ENCODE results near the gene ANTXR1.

The ANTXR1 gene

GRCh38 chr2:69033461-69034095 lies 20.6 kb downstream of the ANTXR1 start:
- no peak for TF ChIP-seq ZNF274 (IDR thresholded peaks at IDR 0.05; ENCODE audit: low read depth, low read length)
- no peak overlapping the region for H3K4me3 ChIP-seq (ENCODE audit: low read length)

- no peak for TF ChIP-seq ZNF274 (IDR thresholded peaks at IDR 0.05; ENCODE audit: low read depth, low read length)
- H3K4me3 ChIP-seq (ENCODE audit: low read length): no peak overlapping the region
Observed at GRCh38 chr2:69034122-69034521, 21.1 kb downstream of the ANTXR1 start.

GRCh38 chr2:69034845-69035244 lies 21.9 kb downstream of the ANTXR1 start:
- no peak overlapping the region for H3K4me3 ChIP-seq (ENCODE audit: low read length)
- no peak for TF ChIP-seq ZNF274 (IDR thresholded peaks at IDR 0.05; ENCODE audit: low read depth, low read length)

DNA sequence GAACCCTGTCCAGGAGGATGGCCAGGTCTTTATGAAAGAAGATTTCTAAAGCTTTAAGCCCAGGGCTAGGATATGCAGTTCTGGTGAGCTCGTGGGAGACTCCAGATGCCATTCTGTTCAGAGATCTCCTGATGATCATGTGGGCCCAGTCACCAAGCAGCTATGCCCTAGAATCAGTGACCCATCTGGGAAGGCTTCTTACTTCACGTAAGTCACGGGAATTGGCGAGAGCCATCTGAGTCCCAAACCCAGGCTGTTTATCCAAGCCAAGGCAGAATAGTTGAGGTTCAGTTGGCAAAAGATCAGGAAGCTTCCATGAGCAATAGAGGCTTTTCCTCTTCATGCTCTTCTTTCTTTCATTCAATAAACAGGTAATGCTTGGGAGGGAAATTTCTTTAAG lies 23.9 kb downstream of the ANTXR1 start:
- no peak overlapping the region for H3K4me3 ChIP-seq (ENCODE audit: low read length)
- no peak for TF ChIP-seq ZNF274 (IDR thresholded peaks at IDR 0.05; ENCODE audit: low read depth, low read length)

DNA sequence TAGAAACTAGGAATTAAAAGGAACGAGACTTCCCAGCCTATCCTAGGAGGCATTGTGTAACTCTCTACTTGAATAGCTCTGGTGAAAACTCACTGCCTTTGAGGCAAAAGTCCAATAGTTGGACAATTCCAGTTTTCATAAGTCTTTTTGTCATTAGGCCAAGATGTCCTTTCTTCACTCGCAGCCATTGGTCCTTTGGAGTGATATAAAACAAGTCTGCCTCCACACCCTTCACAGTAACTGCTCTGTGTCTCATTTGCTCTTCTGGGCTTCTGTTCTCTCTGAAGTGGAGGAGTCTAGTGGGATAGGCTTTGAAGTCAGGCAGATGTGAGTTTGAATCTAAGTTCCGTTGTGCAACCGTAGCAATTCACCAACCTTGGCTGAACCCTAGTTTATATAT lies 28.2 kb downstream of the ANTXR1 start:
- TF ChIP-seq ZNF274 (IDR thresholded peaks at IDR 0.05; ENCODE audit: low read depth, low read length): no peak
- no peak overlapping the region for H3K4me3 ChIP-seq (ENCODE audit: low read length)

GRCh38 chr2:69043736-69044400 lies 30.9 kb downstream of the ANTXR1 start:
- TF ChIP-seq ZNF274 (IDR thresholded peaks at IDR 0.05; ENCODE audit: low read depth, low read length): no peak
- H3K4me3 ChIP-seq (ENCODE audit: low read length): no peak overlapping the region

GRCh38 chr2:69046221-69046662 lies 33.3 kb downstream of the ANTXR1 start:
- no peak overlapping the region for H3K4me3 ChIP-seq (ENCODE audit: low read length)
- TF ChIP-seq ZNF274 (IDR thresholded peaks at IDR 0.05; ENCODE audit: low read depth, low read length): no peak

- no peak for TF ChIP-seq ZNF274 (IDR thresholded peaks at IDR 0.05; ENCODE audit: low read depth, low read length)
- H3K4me3 ChIP-seq (ENCODE audit: low read length): no peak overlapping the region
Observed at GRCh38 chr2:69047625-69048145, 34.7 kb downstream of the ANTXR1 start.

DNA sequence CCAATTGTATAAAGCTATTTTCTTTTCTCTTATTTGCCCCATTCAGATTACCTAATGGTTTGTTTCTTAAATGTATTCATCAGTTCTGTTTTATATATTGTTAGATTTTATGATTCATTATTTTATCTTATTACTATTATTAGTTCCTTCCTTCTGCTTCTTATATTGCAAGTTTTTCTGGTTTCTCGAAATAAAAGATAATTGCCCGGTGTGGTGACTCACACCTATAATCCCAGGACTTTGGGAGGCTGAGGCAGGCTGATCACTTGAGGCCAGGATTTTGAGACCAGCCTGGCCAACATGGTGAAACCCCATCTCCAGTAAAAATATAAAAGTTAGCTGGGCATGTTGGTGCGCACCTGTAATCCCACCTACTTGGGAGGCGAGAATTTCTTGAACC lies 37.8 kb downstream of the ANTXR1 start:
- no peak for TF ChIP-seq ZNF274 (IDR thresholded peaks at IDR 0.05; ENCODE audit: low read depth, low read length)
- no peak overlapping the region for H3K4me3 ChIP-seq (ENCODE audit: low read length)

GRCh38 chr2:69053416-69053965 lies 40.5 kb downstream of the ANTXR1 start:
- no peak for TF ChIP-seq ZNF274 (IDR thresholded peaks at IDR 0.05; ENCODE audit: low read depth, low read length)
- H3K4me3 ChIP-seq (ENCODE audit: low read length): no peak overlapping the region

GRCh38 chr2:69054431-69054830 lies 41.5 kb downstream of the ANTXR1 start:
- TF ChIP-seq ZNF274 (IDR thresholded peaks at IDR 0.05; ENCODE audit: low read depth, low read length): no peak

DNA sequence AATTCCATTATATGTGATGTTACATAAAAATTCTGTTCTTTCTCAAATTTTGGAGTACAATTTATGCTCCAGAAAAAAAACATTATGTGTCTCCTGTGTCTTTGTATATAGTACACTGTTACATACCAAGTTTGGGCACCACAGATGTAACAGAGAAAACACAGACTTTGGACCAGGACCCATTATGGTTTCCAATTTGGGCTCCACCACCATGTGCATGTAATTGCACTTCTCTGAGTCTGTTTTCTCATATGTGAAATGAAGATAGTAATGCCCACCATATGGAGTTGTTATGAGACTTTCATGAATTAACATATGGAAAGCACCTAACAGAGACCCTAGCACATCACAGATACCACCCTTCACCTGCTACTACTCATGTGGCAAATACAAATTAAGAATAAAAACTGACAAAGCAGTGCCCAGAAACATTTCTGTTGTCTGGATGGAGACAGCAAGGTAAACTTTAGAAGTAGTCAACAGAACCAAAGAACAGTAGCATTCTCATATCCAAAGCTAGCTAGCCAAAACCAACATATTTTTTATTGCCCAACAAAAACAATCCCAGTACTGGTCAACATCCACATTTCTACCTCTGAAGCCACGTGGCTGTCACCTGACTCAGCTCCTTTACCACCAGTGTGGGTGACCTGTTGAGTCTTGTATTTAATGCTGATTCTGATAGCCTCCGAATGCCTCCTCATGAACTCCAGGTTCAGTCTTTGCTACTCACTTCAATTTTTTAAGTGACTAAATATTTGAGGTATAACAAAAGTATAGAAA lies 42.9 kb downstream of the ANTXR1 start:
- H3K4me3 ChIP-seq (ENCODE audit: low read length): no peak overlapping the region
- TF ChIP-seq ZNF274 (IDR thresholded peaks at IDR 0.05; ENCODE audit: low read depth, low read length): no peak

More at GRCh38 chr2:69054431-69054830, 41.5 kb downstream of the ANTXR1 start:
- H3K4me3 ChIP-seq (ENCODE audit: low read length): no peak overlapping the region

- no peak overlapping the region for H3K4me3 ChIP-seq (ENCODE audit: low read length)
- TF ChIP-seq ZNF274 (IDR thresholded peaks at IDR 0.05; ENCODE audit: low read depth, low read length): no peak
Observed at GRCh38 chr2:69057660-69058059, 44.7 kb downstream of the ANTXR1 start.

- no peak overlapping the region for H3K4me3 ChIP-seq (ENCODE audit: low read length)
- no peak for TF ChIP-seq ZNF274 (IDR thresholded peaks at IDR 0.05; ENCODE audit: low read depth, low read length)
Observed at GRCh38 chr2:69059731-69060290, 46.8 kb downstream of the ANTXR1 start.
